Nephron (organoid): ENCODE results near the gene AIRE.

Experiments used
- H3K27ac Mint-ChIP-seq, 3 experiments: 2 replicates each; pipeline ENCODE4 v1.8.0; 2020; ENCODE audit warnings: mixed read lengths in 3 of 3, mild to moderate bottlenecking in 2 of 3, moderate library complexity in 1 of 3
- H3K27me3 Mint-ChIP-seq: 2 replicates; pipeline ENCODE4 v1.8.0; 2021; ENCODE audit warnings: low read depth, mild to moderate bottlenecking, moderate library complexity, mixed read lengths
- H3K36me3 Mint-ChIP-seq: 2 replicates; pipeline ENCODE4 v1.8.0; 2020; ENCODE audit warnings: low read depth, mixed read lengths
- H3K4me1 Mint-ChIP-seq: 2 replicates; pipeline ENCODE4 v1.8.0; 2020; ENCODE audit warnings: mixed read lengths
- H3K4me3 Mint-ChIP-seq, 3 experiments: 2 replicates each; pipeline ENCODE4 v1.8.0; 2020; ENCODE audit warnings: mild to moderate bottlenecking in 3 of 3, mixed read lengths in 3 of 3, moderate library complexity in 2 of 3
- H3K9me3 Mint-ChIP-seq: 2 replicates; pipeline ENCODE4 v1.8.0; 2020; ENCODE audit warnings: mixed read lengths
- CTCF ChIP-seq, 3 experiments: fragments of 200-600 bp; sonication (generic); IDR thresholded peaks; one replicate each; pipeline ENCODE4 v1.5.0; 2021; ENCODE audit warnings: antibody characterized with exemption in 3 of 3; ENCODE audit not compliant: unreplicated experiment in 3 of 3

Gene AIRE

GRCh38 chr21:44255511-44255981, 30.1 kb upstream of the AIRE start:
- no peaks in the 10 kb centered on the region for H3K4me1 Mint-ChIP-seq
- no peaks in the 10 kb centered on the region for H3K9me3 Mint-ChIP-seq
- H3K27me3 Mint-ChIP-seq, result peaks cover 18% of the 10 kb centered on the region
- H3K4me3 Mint-ChIP-seq, result no peak overlapping the region
- no peak overlapping the region for H3K27ac Mint-ChIP-seq
- no peaks in the 10 kb centered on the region for H3K36me3 Mint-ChIP-seq
- TF ChIP-seq CTCF (IDR thresholded peaks at IDR 0.05; ENCODE audit: unreplicated experiment in 3 of 3), result no peak

- TF ChIP-seq CTCF (IDR thresholded peaks at IDR 0.05; ENCODE audit: unreplicated experiment in 3 of 3), result no peak
- H3K27ac Mint-ChIP-seq, result no peak overlapping the region
Measured at GRCh38 chr21:44258056-44258725, 27.5 kb upstream of the AIRE start.

GRCh38 chr21:44259082-44259705, 26.5 kb upstream of the AIRE start:
- H3K4me3 Mint-ChIP-seq, result no peak overlapping the region
- no peak for TF ChIP-seq CTCF (IDR thresholded peaks at IDR 0.05; ENCODE audit: unreplicated experiment in 3 of 3)
- H3K27ac Mint-ChIP-seq, result no peak overlapping the region
- H3K27me3 Mint-ChIP-seq, result peaks cover 20% of the 10 kb centered on the region
- no peaks in the 10 kb centered on the region for H3K9me3 Mint-ChIP-seq
- no peaks in the 10 kb centered on the region for H3K4me1 Mint-ChIP-seq
- H3K36me3 Mint-ChIP-seq, result no peaks in the 10 kb centered on the region

More at GRCh38 chr21:44258056-44258725, 27.5 kb upstream of the AIRE start:
- peaks cover 20% of the 10 kb centered on the region for H3K27me3 Mint-ChIP-seq
- no peaks in the 10 kb centered on the region for H3K36me3 Mint-ChIP-seq
- H3K9me3 Mint-ChIP-seq, result no peaks in the 10 kb centered on the region
- H3K4me3 Mint-ChIP-seq, result no peak overlapping the region
- no peaks in the 10 kb centered on the region for H3K4me1 Mint-ChIP-seq

- Mint-ChIP-seq H3K27me3 (peaks cover 20% of the 10 kb centered on the region), H3K27ac (no peak overlapping the region), H3K4me3 (no peak overlapping the region), H3K4me1 (no peaks in the 10 kb centered on the region), H3K36me3 (no peaks in the 10 kb centered on the region), H3K9me3 (no peaks in the 10 kb centered on the region)
- no peak for TF ChIP-seq CTCF (IDR thresholded peaks at IDR 0.05; ENCODE audit: unreplicated experiment in 3 of 3)
Measured at GRCh38 chr21:44260066-44260465, 25.6 kb upstream of the AIRE start.

- Mint-ChIP-seq H3K27ac (no peak overlapping the region), H3K4me1 (no peaks in the 10 kb centered on the region), H3K4me3 (no peak overlapping the region), H3K27me3 (peaks cover 20% of the 10 kb centered on the region), H3K9me3 (no peaks in the 10 kb centered on the region), H3K36me3 (no peaks in the 10 kb centered on the region)
- no peak for TF ChIP-seq CTCF (IDR thresholded peaks at IDR 0.05; ENCODE audit: unreplicated experiment in 3 of 3)
Measured at GRCh38 chr21:44260791-44261631, 24.7 kb upstream of the AIRE start.
